ENCODE data around the gene BRD7.

BRD7 gene

DNA sequence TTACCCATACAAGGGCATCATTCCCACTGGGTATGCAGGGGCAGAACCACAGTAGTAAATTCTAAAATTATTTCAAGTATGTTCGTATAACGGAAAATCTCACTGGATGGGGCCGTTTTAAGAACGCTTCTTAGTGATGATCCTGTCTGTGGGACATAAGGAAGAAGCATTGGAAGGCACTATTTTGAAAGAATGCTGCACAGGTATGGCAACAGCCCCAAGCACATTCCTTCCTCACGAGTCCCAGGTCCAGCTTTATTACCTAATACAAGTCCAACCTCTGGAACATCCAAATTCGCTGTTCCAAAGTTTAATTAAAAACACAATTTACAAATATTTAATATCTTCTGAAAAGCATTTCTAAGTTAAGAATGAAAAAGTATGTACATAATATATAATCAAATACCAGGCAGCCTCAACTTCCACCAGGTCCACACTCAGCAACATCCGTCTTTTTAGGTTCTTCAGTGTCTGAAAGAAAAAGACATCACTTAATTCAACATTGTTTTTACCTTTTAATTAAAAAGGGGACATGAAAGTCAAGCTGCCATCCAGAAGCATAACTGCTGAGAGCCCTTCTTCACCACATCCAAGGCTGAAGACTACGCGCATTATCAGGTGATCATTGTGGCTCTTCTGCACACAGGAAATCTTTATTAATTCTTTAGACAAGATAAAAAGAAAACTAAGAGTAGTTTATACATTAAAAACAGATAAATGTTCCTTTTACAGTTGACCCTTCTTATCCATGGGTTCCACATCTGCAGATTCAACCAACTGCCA, 49.8 kb downstream of the BRD7 start:
- no peak for DNase-seq

DNA sequence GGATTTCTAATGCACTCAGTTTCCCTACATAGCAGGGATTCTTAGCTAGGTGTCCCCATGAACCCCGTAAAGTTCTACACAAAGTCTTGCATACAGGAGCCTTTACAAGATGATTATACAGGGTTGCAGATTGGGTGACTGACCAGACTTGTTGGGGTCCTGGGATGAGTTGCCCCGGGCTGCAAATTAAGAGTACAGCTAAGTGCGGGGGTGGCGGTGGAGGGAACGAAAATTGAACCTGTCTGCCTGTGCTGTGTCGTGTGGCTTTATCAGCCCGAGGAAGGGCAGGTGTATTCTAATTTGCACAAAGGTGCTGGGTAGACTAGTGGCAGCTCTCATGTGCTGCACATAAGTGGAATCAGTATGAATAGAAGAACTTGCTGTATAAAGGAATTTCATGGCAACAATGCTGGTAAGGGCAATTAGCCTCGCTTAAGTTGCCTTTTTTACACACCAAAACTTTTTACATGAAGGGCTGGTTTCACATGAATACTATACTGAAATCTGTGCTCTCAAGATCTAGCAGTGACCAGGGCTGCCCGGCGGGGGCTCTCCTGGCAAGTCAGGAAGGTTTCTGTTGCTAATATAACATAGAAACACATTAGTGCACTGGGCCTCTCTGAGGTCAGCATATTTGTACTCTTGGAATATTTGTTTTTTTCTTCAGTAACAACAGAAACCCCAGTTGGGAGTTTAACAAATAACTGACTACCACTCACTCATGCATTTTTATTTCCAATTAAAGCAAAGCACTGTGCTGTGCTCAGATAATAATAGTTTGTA, 51.7 kb downstream of the BRD7 start:
- DNase-seq, result no peak

DNA sequence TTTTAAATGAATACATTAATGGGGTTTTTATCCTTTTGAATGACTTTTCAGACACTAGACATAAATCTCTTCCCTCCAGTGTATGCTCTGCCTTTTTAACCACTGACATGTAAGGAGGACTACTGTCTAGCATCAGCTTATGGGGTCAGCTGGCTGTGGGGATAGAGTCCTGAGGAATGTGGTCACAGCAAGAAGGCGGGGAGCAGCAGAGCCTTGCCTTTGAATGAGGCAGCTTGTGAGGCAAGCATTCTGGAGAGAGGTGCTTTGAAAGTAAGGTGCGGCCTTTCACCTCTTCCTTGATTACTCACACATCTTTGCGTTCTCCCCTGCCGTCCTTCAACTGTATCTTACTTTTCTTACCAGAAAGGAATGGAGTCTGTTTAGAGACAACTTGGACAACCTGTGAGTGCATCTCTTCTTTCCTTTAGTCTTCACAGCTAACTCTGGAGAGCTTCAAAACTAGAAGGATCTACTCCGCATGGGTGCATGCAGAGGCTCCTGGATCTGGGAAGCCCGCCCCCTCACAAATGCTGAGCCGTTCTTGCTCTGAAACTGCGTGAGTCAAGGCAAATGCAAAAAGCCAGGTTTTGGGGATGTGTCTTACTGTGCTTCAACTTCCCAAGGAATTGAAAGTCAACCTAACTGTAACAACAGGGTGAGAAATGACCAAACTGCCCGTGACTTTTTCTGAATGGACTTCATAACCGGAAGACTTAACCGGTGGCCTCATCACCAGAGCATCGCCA, 52.5 kb downstream of the BRD7 start:
- DNase-seq, result no peak

DNA sequence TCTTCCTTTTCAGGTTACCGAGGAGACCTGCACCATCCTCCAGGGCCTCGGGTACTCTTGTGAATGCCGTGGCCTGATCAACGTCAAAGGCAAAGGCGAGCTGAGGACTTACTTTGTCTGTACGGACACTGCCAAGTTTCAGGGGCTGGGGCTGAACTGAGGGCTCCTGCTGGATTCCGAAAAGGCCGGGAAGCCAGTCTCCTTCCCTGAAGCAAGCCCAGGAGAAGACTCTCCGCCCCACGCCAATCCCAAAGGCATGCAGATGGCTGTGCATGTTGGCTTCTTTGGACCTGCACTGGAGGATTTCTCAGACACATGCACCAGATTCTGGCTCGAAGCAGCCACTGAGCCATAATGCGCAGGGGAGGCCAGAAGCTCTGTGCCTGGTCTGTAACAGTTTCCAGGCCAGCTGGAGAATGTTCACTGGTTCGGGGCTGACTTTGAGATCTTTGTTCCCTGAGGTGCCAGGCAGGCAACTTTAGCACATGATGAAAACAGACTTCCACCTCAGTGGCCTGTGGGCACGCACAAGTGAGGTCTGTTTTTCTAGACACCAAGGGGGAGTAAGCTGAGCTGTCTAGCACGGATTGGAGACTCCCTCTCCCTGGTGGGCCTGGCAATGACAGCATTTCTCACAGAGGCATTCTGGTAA, 53.3 kb downstream of the BRD7 start:
- DNase-seq, result no peak

- DNase-seq, result no peak
Measured at GRCh38 chr16:50314665-50315064, 54.1 kb downstream of the BRD7 start.

DNA sequence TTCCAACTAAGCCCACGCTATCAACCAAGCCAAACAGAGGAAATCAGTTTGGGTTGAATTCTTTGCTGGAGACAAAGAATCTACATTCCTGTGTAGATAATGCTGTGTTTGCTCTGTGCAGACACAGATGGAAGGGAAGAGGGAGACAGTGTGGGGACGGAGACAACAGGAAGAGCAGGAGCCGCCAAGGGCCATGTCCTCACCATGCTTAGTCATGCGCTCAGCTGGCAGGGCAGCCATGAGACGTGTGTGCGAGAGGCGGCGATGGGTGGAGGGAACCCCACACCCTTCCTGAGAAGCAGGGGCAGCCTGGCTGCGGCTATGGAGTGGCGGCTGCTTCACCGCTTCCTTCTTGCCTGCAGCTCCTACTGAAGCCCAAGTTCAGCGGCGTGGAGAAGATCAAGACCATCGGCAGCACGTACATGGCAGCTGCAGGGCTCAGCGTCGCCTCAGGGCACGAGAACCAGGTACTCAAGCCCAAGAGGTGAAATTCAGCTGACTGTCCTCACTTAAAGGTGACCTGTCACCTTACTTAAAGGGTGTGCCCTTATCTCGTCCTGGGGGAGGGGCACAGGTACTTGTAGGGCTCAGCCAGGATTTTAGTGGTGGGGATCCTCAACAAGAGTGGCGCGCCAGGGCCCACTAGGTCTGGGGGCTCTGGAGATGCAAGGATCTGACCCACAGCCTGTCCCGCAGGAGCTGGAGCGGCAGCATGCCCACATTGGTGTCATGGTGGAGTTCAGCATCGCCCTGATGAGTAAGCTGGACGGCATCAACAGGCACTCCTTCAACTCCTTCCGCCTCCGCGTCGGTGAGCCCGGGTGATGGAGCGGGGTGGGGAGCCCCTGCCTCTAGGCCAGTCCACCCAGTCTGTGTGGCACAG, 55.0 kb downstream of the BRD7 start:
- no peak for DNase-seq

DNA sequence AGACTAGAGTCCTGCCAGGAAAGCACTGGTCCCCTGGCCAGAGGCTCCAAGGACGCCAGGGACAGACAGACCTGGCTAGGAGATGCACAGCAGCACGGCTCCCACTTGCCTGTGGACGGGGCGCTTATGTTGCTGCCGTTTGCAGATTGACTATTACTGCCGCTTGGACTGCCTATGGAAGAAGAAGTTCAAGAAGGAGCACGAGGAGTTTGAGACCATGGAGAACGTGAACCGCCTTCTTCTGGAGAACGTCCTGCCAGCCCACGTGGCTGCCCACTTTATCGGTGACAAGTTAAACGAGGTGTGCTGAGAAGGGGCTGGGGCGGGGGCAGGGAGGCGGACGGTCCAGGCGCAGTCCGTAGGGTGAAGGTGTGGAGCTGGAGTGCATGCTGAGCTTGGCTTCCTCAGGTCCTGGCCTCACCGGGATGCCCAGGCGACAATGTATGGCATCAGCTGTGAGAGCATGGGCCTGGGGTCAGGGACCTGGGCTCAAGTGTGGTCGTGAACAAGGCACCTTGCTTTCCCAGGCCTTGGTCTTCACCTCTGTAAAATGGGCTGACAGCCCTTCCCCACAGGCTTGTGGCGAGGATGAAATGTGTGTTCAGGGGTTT, 56.8 kb downstream of the BRD7 start:
- no peak for DNase-seq

DNA sequence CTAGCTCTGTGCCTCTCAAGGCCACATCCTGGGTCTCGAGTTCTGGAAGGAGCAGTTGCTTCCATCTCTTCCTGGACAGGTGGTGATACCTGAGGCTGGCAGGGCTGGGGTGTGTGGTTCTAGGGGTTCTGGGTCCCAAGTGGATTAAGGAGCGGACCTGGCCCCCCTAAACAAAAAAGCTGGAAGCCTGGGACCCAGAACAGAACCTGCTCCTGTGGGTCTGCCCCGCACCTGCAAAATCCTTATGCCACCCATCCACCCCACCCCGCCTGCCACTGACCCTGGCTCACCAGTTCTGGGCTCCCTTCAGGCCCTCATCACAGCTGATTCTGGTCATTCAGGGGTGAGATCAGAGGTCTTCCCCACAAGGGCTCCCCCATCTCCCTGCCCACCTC, 57.7 kb downstream of the BRD7 start:
- no peak for DNase-seq

DNA sequence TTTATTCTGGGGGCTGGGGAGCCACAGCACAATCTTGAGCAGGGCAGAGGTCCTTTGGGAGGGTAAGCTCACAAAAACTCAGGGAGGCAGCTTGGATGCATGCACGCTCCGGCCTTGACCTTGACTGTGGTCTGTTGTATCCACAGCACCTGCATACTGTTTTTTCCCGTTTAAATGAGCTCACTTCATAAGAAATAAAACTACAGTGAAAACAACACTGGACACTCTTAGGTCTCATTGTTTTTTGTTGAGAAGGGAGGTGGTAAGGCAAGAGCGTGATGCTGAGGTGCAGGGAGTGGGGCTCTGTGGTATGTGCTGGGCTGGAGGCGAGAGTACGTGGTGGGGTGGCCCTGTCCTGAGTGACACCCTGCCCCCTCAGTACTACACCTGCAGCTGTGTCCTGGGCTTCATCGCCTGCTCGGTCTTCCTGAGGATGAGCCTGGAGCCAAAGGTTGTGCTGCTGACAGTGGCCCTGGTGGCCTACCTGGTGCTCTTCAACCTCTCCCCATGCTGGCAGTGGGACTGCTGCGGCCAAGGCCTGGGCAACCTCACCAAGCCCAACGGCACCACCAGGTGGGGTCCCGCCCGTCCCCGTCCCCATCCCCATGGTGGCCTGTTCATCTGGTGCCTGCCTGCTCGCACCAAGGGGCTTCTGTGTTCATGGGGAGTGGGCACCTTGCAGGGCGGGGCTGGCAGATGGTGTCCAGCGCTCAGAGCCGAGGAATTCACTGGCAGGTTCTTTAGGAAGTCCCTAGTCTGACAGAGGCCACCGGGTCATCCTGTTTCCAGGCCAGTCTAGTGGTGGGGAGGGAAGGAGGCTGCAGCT, 58.3 kb downstream of the BRD7 start:
- no peak for DNase-seq

DNA sequence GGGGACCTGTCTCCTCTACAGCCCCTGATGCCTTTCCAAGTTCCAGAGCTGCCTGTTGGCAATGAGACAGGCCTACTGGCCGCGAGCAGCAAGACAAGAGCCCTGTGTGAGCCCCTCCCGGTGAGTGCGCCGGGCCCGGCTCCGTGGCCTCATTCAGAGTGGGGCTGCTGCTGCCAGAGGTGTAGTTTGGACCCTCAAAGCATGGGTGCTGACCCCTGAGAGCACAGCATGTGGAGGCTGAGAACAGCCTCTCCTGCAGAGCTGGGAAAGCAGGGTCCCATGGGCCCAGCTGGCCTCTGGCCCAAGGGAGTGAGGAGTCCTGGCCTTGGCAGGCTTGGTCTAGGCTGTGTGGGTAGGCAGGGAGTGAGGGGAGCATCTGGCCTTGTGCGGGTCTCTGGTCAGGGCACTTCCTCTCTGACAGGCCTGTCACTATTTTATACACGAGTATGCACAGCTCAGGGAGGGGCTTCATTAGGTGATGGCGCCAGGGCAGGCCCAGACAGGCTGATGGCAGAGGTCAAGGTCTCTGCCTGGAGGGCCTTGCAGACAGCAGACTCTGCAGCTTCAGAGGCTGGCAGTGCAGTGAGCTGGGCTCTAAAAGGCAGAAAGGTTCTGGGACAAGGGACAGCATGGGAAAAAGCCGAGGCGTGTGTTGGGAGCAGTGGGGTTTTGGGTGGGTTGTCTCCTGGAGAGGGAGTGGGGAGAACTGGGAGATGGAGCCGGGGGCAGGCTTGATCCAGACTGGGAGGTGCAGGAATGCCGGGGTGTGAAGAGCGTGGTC, 59.1 kb downstream of the BRD7 start:
- no peak for DNase-seq

DNA sequence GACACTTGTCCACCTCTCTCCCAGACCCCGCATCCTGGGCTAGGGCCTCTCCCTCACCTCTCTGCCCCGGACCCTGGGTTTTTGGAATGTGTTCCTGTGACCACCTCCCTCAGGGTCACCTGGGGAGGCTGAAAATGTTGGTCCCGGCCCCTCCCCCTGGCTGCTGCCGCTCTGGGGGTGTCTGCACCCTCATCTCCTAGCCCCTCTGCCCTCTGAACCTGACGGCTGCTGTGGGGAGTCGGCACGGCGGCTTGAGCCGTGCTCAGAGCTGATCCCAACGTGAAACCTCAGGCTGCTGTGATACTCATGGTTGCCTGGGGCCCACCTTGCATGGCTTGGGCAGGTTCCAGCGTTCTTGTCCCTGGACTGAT, 59.6 kb downstream of the BRD7 start:
- DNase-seq, result no peak

DNA sequence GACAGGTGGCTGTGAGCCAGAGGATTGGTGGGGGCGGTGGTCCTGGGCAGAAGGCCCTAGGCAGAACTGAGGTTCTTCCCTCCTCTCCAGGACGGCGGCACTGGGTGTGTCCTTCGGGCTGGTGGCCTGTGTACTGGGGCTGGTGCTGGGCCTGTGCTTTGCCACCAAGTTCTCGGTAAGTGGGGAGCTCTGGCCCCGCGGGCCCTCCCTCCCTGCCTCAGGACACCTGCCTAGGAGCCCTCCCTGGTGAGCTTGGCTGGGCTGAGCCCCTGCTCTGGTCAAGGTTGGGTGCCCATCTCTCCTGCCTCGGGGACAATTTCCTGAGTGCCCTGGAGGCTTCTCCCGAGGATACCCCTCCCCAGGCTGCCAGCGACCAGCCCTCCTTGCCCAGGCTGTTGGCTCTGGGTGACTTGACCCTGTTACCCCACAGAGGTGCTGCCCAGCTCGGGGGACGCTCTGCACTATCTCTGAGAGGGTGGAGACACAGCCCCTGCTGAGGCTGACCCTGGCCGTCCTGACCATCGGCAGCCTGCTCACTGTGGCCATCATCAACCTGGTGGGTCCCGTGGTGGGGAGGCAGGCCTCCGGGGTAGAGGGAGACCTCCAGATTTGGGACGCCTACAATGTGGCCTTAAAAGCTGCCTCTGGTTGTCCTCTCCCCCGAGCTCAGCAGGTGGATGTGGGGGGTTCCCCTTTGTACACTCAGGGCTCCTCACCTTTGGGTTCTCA, 60.4 kb downstream of the BRD7 start:
- no peak for DNase-seq

DNA sequence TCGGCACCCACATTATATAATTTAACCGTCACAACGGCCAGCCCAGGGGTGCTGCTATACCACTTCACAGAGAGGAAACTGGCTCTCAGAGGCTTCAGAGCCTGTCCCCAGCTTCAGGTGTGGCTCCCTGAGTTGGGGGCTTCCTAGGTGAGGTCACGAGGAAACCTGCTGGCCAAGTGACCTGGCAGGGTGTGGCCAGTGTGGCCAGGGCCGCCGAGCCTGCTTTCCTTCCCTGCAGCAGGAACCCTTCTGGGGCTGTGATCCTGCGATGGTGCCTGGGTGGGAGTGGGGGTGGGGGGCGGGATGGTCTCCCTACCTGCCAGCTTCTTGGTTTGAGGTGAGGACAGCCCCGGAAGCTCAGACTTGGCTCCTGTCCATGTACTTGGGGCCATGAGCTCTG, 62.5 kb downstream of the BRD7 start:
- DNase-seq, result no peak

DNA sequence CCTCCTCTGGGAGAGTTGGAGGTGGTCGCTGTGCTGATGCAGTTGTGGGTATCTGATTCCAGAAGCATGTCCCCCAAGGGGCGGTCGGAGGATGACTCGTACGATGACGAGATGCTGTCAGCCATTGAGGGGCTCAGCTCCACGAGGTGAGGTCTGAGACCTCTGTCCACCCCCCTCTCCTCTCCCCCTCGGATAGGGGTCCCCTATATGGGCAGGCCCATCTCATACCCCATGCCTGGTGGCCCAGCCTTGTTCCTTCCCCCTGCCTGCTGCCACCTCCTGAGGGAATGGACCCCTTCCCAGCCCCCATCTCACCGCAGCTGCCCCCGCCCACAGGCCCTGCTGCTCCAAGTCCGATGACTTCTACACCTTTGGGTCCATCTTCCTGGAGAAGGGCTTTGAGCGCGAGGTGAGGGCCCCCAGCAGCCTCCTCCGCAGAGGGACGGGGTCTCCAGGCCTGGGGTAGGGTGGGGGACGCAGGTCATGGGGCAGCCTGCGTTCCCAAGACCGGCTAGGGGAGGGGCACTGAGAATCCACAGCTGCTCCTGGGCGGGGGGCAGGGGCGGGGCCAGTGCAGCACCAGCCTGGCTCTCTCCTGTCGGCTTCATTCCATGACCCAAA, 63.2 kb downstream of the BRD7 start:
- DNase-seq, result no peak

GRCh38 chr16:50304467-50305440, 64.0 kb downstream of the BRD7 start:
- no peak for DNase-seq

- DNase-seq, result no peak
Measured at GRCh38 chr16:50303605-50304466, 65.0 kb downstream of the BRD7 start.
